NCI-H2107 treated with DMSO at 0.1 percent for 48 hours (cell line): ENCODE data around the gene PTGES3.
A peak's percentile ranks its signal among the peaks of the same experiment; 100 is the strongest.
"Not testable (repeated sequence)": the region's sequence is repeated elsewhere in the genome, so short reads cannot be mapped to it uniquely, and the experiment has no call there.

Source experiments
- DNase-seq: peaks from one replicate; lab custom pipeline; 2025; ENCODE audit not compliant: unreplicated experiment; lab: John Stamatoyannopoulos, UW

The PTGES3 gene

DNA sequence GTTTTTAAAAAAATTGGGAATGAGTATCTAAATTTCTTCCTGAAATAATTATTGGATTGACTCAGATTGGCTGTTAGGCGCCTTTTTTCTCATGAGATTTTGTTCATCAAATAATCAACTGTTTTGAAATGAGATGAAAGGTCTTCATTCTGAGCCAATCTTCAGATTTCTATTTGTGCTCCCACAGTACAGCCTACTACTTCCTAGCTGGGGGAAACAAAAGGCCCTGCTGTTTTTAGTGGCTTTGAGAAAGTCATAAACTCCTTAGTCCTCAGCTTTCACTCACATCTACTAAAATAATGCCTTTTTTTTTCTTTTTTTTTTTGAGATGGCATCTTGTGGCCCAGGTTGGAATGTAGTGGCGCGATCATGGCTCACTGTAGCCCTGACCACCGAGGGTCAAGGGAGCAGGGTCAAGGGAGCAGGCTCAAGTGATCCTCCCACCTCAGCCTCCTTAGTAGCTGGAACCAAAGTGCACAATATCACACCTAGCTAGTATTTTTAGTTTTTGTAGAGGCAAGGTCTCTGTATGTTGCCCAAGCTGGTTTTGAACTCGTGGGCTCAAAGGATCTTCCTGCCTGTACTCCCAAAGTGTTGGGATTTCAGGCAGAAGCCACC, 21.8 kb upstream of the PTGES3 start:
- DNase-seq = no peak

- not testable (repeated sequence) for DNase-seq
Observed at GRCh38 chr12:56704522-56704921, 16.4 kb upstream of the PTGES3 start.

DNA sequence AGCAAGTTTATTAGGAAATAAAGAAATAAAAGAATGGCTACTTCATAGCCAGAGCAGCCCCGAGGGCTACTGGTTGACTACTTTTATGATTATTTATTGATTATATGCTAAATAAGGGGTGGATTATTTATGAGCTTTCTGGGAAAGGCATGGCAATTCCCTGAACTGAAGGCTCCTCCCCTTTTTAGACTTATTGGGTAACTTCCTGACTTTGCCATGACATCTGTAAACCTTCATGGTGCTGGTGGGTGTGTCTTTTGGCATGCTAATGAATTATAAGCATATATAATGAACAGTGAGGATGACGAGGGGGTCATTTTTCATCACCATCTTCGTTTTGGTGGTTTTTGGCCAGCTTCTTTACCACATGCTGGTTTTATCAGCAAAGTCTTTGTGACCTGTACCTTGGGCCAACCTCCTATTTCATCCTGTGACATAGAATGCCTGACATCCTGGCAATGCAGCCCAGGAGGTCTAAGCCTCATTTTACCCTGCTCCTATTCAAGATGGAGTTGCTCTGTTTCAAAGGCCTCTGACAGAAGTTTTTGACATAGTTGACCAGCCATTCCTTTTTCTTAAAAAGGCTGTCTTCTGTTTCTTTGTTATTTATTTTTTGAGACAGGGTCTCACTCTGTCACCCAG, 11.1 kb upstream of the PTGES3 start:
- no peak for DNase-seq

GRCh38 chr12:56695327-56696101, 7.4 kb upstream of the PTGES3 start:
- peak; percentile 51 for DNase-seq

DNA sequence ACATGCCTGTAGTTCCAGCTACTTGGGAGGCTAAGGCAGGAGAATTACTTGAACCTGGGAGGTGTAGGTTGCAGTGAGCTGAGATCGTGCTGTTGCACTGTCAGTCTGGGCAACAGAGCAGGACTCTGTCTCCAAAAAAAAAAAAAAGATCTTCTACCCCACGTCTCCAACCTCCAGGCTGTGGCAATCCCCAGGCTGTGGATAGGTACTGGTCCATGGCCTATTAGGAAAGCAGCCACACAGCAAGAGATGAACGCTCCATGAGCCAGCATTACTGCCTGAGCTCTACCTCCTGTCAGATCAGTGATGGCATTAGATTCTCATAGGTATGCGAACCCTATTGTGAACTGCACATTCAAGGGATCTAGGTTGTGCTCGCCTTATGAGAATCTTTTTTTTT, 6.1 kb upstream of the PTGES3 start:
- DNase-seq = no peak

DNA sequence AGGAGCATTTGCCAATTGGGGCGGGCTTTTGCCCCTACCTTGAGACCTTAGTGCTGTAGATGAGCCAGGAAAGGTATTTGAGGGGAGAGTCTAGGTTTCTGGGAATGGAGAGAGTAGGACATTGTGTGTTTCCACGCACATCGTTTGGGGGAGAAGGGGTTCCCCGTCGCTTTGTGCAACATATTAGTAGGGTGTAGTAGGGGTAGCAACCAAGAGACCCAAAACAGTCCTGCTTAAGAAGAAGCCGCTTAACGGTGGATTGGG, 694 bp upstream of the PTGES3 start:
- no peak for DNase-seq

GRCh38 chr12:56687223-56688128, 608 bp downstream of the PTGES3 start:
- DNase-seq = peak; percentile 44

- peak; percentile 19 for DNase-seq
Observed at GRCh38 chr12:56684745-56685359, 3.2 kb downstream of the PTGES3 start.

DNA sequence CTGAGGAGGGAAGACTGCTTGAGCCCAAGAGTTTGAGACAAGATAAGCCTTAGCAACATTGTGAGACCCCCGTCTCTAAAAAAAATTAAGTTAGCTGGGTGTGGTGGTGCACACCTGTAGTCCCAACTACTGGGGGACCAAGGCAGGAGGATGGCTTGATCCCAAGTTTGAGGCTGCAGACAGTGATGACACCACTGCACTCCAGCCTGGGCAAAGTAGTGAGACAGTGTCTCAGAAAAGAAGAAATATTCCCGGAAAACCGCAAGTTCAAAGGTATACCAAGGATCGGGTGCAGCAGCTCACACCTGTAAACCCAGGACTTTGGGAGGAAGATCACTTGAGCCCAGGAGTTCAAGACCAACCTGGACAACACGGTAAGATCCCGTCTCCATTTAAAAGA, 5.8 kb downstream of the PTGES3 start:
- no peak for DNase-seq

- no peak for DNase-seq
Observed at GRCh38 chr12:56679883-56680575, 8.1 kb downstream of the PTGES3 start.

- no peak for DNase-seq
Observed at GRCh38 chr12:56678852-56679251, 9.2 kb downstream of the PTGES3 start.

- DNase-seq = no peak
Observed at GRCh38 chr12:56677680-56678079, 10.4 kb downstream of the PTGES3 start.

- DNase-seq = no peak
Observed at GRCh38 chr12:56676851-56677580, 11.1 kb downstream of the PTGES3 start.

DNA sequence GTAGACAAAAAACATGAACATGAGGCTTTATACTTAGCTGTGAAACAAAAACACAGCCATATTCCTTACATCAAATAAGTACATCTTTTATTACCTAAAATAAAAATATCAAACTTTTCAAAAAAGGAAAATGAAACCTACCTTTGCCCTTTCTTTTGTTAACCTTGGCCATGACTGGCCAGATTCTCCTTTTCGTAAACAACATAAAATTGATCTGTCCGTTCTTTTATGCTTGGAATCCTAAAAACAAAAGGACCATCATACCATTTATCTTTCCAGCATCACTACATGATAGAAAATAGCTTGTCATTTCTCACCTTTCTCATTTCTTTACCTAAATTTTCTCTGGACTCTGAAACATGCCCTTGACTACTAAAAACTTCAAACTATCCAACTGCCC, 16.5 kb downstream of the PTGES3 start:
- no peak for DNase-seq

DNA sequence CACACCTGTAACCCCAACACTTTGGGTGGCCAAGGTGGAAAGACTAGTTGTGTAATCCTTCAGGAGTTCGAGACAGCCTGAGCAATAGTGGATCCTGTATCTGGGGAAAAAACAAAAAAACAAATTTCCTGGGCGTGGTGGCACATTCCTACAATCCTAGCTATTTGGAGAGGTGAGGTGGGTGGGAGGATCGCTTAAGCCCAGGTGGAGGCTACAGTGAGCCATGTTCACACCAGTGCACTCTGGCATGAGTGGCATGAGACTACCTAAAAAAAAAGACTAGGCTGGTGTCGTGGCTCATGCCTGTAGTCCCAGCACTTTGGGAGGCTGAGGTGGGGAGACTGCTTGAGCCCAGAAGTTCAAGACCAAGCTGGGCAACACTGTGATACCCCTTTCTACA, 17.2 kb downstream of the PTGES3 start:
- DNase-seq = no peak

GRCh38 chr12:56668197-56668457, 20.0 kb downstream of the PTGES3 start:
- DNase-seq = no peak

DNA sequence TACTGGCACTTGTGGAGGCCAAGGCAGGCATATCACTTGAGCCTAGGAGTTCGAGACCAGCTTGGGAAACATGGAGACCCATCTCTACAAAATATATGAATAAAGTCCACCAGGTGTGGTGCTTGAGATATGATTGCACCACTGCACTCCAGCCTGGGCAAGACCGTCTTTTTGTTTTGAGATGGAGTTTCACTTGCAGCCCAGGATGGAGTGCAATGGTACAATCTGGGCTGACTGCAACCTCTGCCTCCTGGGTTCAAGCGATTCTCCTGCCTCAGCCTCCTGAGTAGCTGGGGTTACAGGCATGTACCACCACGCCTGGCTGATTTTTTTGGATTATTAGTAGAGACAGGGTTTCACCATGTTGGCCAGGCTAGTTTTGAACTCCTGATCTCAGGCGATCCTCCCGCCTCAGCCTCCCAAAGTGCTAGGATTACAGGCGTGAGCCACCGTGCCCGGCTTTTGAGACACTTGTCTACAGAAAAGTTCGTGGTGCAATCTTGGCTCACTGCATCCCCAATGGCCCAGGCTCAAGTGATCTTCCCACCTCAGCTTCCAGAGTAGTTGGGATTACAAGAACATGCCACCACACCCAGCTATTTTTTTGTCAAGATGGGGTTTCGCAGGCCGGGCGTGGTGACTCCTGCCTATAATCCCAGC, 26.0 kb downstream of the PTGES3 start:
- no peak for DNase-seq

- no peak for DNase-seq
Observed at GRCh38 chr12:56661560-56661959, 26.5 kb downstream of the PTGES3 start.

GRCh38 chr12:56658921-56659320, 29.2 kb downstream of the PTGES3 start:
- no peak for DNase-seq
